GM18526 (cell line): Measurements from ENCODE around the gene FXYD2.

ENCODE experiments used
- POLR2A ChIP-seq: IDR thresholded peaks from 3 replicates; pipeline ENCODE4 v1.6.1; 2011; ENCODE audit not compliant: insufficient read length; ENCODE audit errors: extremely low read depth

Gene FXYD2

DNA sequence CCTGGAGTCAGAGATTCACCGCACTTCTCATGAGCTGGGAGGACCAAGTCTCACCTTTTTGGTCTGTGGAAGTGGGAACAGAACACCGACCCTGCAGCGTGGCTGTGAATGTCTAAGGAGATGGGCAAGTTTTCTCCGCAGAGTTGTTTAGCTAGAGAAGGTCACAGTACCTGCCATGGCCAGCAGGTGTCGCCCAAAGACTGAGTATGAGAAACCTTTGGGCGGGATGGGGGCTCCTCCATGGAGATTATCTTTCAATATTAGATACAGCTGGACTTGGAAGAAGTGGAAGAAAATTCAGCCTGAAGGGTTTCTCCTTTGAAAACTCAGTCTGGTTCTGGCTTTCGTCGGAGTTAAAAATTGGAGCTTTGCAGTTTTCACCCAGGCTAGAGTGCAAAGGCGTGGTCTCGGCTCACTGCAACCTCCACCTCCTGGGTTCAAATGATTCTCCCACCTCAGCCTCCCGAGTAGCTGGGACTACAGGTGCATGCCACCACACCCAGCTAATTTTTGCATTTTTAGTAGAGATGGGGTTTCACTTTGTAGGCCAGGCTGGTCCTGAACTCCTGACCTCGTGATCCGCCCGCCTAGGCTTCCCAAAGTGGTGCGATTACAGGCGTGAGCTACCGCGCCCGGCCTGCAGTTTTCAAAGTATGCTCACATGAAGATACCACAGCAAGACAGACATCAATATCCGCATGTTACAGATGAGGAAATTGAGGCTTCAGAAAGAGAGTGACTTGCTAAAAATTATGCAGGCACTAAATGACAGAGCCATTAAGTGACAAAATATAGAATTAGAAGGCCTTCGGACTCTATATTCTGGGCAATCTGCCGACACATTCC lies 16.8 kb downstream of the FXYD2 start:
- no peak for TF ChIP-seq POLR2A

DNA sequence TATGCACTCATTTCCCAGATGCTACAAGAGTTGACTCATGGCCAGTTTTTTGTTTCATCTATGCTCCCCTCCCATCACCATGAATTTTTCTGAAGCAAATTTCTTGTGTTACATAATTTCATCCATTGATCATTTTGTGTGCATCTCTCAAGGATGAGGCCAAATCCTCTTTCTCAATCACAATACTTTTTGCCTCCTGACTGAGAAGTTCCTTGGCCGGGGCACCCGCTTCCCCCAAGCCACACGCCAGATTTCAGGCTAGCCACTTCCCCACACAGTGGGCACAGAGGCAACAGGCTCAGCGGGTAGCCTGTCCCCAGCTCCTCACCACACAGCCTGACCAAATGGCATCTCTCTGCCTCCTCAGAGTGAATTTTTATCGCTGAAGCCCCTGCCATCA lies 17.7 kb downstream of the FXYD2 start:
- TF ChIP-seq POLR2A = no peak

DNA sequence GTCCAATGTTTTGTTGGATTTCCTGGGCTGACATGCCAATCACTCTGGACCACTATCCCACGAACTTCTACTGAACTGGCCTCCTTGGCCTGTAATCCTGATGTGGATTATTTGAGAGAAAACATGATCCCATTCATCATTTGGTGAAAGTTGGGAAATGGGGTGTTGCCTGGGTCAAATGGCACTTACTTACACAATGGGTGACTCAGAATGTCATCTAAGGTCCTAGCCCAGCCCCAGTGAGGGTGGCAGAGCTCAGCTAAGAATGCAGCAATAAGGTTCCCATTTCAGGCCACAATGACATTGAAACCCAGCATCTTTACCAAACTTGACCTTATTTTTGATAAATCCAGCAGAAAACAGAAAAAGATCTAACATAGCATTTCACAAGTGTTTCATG lies 19.5 kb downstream of the FXYD2 start:
- TF ChIP-seq POLR2A = no peak

DNA sequence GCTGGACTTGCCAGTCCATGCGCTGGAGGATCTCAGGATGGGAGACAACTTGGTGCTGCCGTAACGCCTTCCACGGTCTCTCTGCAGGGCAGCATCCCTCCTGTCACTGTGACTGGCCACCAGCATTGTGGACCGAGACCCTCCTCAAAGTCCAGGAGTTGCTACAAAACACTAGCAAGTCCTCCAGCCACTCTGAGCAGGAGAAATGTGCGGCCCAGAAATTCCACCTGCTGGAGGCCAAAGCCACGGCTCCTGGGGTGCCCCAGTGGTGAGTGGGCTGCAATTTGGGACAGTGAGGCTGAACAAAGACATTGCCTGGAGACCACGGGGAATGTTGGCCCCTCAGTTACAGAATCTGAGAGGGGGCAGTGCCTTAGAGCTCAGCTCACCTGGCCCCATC lies 20.6 kb downstream of the FXYD2 start:
- TF ChIP-seq POLR2A = no peak

DNA sequence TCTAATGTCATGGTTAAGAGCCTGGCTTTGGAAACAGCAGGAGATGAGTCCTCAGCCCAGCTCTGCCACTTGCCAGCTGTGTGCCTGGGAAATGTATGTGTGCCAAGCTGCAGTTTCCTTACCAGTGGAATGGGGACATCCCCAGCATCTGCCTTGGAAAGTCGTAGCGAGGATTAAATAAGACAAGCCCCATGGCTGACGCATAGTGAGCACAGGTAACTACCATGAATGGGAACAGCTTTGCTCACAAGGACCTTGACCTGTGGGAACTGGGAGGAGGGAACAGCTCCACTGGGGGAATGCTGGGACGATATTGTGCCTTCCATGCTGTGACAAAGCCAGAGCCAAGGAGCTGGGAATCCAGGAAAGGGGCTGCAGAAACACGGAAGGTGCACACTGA lies 24.9 kb downstream of the FXYD2 start:
- no peak for TF ChIP-seq POLR2A

DNA sequence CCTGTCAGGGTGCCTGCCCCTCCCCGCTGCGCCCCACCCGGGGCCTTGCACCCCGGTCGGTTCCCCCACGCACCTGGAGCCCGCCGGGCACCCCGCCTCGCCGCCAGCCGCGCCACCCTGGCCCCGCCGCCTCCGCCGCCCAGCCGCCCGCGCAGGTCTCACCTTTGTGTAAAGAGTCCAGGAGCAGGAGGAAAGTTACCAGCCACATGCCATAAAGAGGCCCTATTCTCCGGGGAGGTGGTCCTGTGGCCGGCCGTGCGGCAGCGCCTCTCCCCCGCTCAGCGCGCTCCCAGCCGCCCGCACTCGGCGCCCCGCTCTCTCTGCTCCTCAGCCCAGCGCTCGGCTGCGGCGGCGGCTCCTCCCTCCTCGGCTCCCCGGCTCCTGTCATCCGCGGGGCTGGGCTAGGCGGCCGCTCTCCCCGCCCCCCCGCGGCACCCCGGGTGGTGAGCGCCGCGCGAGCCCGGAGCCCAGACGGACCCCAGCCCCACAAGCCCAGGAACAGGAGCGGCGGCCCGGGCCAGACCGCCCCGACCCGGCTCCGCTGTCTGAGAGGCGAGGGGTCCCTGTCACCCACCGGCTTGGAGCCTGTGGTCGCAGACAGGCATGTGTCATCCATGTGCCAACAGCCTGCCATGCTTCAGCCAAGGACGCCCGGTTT lies 27.5 kb downstream of the FXYD2 start, which contains the start of gene DSCAML1:
TSS of gene DSCAML1 (minus strand) at position 345 of the 658 bp plus-strand sequence. CDS start at position 208, 137 bp downstream.
- TF ChIP-seq POLR2A = no peak

DNA sequence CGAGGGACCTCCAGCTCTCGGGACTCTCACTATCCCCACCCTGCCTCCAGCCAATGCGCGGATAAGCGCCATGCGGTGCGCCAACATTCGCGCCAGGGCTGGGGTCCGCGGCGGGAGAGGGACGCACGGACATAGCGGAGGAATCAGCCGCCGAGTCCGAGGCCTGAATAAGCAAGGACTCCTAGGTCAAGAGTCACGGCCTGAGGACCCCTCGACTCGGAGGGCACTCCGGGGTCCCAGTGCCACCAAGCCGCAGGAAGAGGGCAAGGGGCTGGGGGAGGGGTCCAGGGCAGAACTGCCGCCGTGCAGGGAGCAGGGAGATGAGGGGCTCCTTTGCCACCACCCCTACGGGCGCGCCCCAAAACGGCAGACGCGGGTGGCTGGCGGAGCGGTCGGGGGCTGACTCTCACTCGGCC lies 28.1 kb downstream of the FXYD2 start:
- TF ChIP-seq POLR2A = no peak

DNA sequence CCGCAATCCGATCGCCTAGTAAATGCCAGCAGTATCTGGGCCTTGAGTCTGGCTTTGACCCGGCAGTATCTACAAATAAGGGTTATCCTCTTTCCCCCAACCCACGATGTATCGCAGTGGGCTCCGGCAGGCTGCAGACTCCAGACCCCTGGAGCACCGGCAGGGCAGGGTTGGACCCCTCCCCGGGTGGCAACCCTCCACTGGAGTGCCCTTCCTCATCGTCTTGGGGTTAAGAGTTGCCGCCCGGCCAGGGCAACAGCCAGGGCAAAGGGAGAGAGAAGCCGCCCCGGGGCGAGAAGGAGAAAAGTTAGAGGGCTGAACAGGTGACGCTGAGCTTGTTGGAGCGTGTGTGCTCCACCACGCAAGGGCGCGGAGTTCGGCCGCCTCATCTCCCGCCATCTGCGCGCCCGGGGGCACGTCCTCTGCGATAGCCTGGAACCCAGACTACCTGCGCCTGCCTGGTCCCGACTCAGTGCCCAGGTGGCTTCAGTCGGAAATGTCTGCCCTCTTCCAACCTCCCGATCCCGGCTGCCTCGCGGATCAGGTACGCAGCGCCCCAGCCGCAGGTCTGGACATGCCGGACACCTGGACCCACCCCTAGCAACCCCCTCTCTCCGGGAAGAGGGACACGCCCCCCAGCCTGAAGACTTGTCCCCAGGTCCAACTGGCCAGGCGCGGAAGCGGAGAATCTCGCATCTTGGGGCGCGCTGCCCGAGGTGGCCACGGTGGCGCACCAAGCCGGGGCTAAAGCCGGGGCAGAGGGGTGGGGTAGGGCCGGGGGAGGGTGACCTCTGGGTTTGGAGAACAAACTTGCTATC lies 28.7 kb downstream of the FXYD2 start:
- no peak for TF ChIP-seq POLR2A

DNA sequence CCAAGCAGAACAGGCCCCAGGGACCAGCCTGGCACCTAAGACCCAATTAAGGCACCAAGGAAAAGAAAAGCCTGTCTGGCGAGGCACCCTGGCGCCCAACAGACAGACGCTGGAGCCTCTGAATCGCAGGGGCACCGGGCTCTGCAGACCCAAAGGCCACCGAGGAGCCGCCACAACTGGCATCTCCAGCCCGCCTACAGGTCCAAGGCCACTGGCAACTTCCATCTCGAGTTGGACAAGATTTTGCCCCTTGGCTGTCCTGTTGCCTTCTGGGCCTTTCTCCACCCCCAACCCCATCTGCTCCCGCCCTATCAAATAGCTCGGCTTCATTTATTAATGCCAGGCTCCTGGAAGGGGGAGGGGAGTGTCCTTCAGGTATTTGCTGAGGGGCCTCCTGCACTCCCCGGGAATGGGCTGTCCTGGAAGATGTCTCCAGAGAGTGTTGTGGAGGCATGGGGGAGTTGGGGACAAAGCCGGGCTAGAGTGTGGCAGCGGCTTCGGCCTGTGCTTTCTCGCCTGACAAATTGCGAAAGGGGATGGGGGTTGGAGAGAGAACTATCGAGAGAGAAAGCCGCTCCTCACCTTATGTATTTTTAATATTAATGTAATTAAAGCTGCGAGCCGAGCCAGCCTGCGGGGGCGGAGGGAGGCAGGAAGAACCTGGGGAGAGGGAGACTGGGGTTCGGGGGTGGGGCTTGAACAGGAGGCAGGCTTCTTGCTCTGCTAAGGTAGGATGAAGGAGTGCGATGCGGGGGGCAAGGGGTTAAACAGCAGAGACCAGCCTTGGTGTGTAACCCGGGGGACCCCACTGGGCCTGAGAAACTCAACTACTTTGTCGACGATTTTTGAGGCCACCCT lies 29.5 kb downstream of the FXYD2 start:
- TF ChIP-seq POLR2A = no peak

DNA sequence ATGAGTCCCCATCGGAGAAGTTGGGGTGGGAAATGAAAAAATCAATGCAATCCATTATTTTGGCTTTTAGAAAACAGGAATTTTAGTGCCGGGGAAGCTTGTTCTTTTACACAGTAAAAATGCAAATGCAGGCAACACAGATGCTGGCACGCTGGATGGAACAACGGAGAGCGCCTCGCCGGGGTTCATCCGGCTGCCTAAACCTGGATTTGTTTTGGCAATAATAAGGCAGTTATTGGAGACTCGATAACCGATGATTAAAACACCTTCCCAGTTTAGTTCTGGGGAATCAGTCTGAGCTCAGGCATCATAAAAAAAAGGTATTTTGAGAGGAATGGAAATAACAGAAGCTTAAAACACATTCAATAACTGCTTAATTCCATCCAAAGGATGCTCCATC lies 30.4 kb downstream of the FXYD2 start:
- TF ChIP-seq POLR2A = no peak

DNA sequence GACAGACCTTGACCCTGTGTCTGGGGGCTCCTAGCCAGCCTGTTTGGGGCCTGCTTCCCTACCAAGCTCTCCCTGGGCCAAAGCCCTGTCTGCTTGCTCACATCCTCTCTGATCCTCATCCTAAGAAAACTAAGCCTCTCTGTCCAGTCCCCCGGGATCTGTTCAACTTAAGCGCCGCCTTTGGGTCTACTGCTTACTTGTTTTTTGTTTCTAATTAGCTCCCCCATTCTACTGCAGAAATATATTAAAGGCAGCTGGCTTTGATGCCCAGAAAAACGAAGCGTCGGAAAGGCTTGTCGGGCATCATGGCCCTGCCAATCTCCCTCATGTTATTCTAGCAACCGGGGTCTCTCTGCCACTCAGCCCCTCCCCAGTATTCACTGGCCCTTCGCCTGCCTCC lies 31.0 kb downstream of the FXYD2 start:
- TF ChIP-seq POLR2A = no peak

DNA sequence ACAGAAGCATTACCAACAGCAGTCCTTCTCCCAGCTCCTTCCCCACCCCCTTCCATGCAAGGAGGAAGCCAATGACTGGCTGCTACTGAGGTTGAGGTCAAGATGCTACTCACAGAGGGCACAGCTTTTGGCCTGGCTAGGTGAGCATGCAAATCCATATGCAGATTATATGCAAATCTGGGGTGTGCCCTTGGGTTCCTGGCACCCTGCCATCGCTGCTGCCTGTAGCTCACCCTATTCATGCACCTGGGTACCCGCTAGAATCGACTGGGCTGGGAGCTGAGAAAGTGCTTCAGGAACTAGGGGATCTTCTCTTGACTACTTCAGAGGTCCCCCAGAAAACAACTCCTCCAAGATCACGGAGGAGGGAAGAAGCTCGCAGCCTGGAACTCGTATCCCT lies 31.6 kb downstream of the FXYD2 start:
- TF ChIP-seq POLR2A = no peak

DNA sequence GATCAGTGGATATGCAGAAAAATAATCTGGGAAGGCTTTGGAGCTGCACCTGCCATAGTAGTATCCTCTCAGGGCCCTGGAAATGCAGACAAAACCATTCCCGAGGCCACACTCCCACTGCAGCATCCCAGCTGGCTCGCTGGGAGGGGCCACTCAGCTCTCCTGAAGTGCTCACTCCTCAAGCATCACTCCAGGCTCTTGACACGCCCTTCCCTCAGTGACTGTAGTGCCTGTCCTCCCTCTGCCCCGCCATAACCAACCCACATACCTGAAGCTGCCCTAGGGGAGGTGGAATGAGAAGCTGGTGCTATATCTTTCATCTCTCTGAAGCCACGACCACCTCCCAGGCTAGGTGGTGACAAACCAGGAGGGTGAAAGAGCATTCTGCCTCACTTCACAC lies 32.3 kb downstream of the FXYD2 start:
- TF ChIP-seq POLR2A = no peak

DNA sequence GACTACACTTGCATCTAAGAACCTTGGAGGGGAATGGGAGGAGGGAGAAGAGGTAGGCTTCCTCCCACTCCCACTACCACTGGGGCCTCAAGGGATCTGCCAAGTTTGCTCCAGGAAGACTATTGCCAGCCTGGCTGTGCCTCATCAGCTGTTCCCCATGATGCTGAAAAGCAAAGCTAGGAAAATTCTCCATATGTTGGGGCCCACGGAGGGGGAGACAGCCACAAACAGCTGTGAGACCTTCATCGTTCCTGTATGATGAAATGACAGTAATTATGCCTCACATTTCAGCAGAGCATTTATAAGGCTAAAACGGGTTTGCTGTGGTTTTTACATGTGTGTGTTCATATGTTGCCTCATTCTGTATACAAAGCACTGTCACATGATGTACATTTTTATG lies 34.3 kb downstream of the FXYD2 start:
- TF ChIP-seq POLR2A = no peak

DNA sequence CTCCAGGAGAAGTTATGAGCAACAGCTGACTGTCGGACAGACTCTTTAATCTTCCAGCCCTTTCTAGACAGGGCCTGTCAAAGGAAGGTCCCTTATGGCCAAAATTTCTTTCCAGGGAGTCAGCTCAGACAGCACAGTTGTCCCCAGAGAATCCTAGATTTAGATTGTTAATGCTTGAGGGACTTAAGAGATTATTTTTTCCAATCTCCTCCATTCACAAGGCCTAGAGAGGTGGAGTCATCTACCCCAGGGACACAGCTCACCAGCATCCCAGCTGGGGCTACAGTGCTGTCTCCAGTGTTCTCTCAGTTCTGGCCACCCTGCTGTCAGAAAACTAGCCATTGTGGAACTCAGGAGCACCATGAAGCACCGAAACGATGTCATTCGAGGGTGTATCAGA lies 35.3 kb downstream of the FXYD2 start:
- TF ChIP-seq POLR2A = no peak
